ENCODE results near the gene WNT6.
"Not testable (repeated sequence)": the region's sequence is repeated elsewhere in the genome, so short reads cannot be mapped to it uniquely, and the experiment has no call there.

Gene WNT6

DNA sequence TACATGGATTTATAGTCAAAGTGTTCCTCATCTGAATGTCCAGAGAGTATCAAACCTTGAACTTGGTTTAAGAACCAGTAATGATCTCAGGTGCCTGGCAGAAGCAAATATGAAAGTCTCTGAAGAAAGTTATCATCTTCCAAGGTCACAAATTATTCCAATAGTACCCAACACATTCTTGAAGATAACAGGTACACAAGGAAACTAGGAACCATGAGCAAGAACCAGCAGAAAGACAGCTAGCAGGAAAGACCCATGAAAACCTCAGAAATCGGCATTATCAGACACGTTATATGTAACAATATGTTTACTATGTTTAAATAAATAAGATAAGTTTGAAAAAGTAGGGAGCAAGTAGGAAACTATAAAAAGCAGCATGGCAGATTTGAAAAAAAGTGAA is 22.1 kb upstream of the WNT6 start:
- DNase-seq (ENCODE audit: insufficient read length, low spot score) (no peak), FAIRE-seq (no peak)
- TF ChIP-seq TAF1 (IDR thresholded peaks at IDR 0.05; ENCODE audit: low read depth, low read length) (no peak), SPI1 (IDR thresholded peaks at IDR 0.05; ENCODE audit: low read depth, low read length) (no peak), PAX5 (IDR thresholded peaks at IDR 0.05; ENCODE audit: insufficient read depth, low read length, severe bottlenecking) (no peak), POU2F2 (IDR thresholded peaks at IDR 0.05; ENCODE audit: low read depth, low read length) (no peak), POLR2AphosphoS5 (IDR thresholded peaks at IDR 0.05; ENCODE audit: low read depth, low read length) (no peak), POLR2A (IDR thresholded peaks at IDR 0.05; ENCODE audit: low read depth, low read length) (no peak)

- DNase-seq (ENCODE audit: insufficient read length, low spot score) (no peak), FAIRE-seq (no peak)
- no peak for TF ChIP-seq PAX5 (IDR thresholded peaks at IDR 0.05; ENCODE audit: insufficient read depth, low read length, severe bottlenecking)
- TF ChIP-seq POLR2AphosphoS5 (IDR thresholded peaks at IDR 0.05; ENCODE audit: low read depth, low read length), result no peak
- TF ChIP-seq SPI1 (IDR thresholded peaks at IDR 0.05; ENCODE audit: low read depth, low read length), result no peak
- TF ChIP-seq POU2F2 (IDR thresholded peaks at IDR 0.05; ENCODE audit: low read depth, low read length), result no peak
- TF ChIP-seq POLR2A (IDR thresholded peaks at IDR 0.05; ENCODE audit: low read depth, low read length), result no peak
- TF ChIP-seq TAF1 (IDR thresholded peaks at IDR 0.05; ENCODE audit: low read depth, low read length), result no peak
These were observed 20.2 kb upstream of the WNT6 start for GRCh38 chr2:218839430-218839829.

GRCh38 chr2:218839888-218840287 is 19.7 kb upstream of the WNT6 start:
- FAIRE-seq, result no peak
- TF ChIP-seq POLR2AphosphoS5 (IDR thresholded peaks at IDR 0.05; ENCODE audit: low read depth, low read length), result no peak
- no peak for DNase-seq (ENCODE audit: insufficient read length, low spot score)

GRCh38 chr2:218844334-218844733 is 15.3 kb upstream of the WNT6 start:
- not testable (repeated sequence) for FAIRE-seq; DNase-seq (ENCODE audit: insufficient read length, low spot score)

GRCh38 chr2:218846963-218847362 is 12.6 kb upstream of the WNT6 start:
- not testable (repeated sequence) for DNase-seq (ENCODE audit: insufficient read length, low spot score); FAIRE-seq

DNA sequence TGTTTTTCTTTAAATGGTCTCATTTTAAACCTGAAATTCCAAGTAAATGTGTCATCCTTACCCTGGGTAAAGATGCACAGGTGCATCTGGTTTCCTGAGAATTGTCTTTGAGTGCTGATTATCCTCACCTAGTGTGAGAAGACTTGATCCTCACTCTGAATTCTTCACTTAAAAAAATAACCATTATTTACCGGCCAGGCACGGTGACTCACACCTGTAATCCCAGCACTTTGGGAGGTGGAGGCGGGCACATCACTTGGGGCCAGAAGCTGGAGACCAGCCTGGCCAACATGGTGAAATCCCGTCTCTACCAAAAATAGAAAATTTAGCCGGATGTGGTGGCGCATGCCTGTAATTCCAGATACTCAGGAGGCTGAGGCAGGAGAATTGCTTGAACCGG is 9.9 kb upstream of the WNT6 start:
- DNase-seq (ENCODE audit: insufficient read length, low spot score), result no peak
- FAIRE-seq, result no peak
- TF ChIP-seq POLR2AphosphoS5 (IDR thresholded peaks at IDR 0.05; ENCODE audit: low read depth, low read length), result no peak
- TF ChIP-seq SPI1 (IDR thresholded peaks at IDR 0.05; ENCODE audit: low read depth, low read length), result no peak
- no peak for TF ChIP-seq POLR2A (IDR thresholded peaks at IDR 0.05; ENCODE audit: low read depth, low read length)
- no peak for TF ChIP-seq POU2F2 (IDR thresholded peaks at IDR 0.05; ENCODE audit: low read depth, low read length)
- no peak for TF ChIP-seq TAF1 (IDR thresholded peaks at IDR 0.05; ENCODE audit: low read depth, low read length)
- TF ChIP-seq PAX5 (IDR thresholded peaks at IDR 0.05; ENCODE audit: insufficient read depth, low read length, severe bottlenecking), result no peak

DNA sequence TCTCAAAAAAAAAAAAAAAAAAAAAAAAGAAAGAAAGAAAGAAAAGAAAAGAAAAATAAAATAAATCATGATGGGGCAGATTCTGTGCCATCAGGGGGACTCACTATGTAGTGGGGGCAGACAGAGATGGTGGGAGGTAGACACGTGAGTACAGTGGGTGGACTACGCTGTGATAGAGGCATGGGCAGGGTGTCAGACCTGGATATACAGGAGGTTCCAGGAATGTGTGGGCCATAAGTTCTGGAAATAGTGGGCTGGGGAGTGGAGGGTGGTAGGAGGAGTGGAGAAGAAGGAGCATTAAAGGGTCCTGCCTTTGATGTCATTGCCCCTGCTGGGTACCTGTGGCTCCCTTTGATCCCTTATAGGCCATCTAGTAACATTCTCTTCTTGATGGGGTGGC is 8.8 kb upstream of the WNT6 start:
- DNase-seq (ENCODE audit: insufficient read length, low spot score) (no peak), FAIRE-seq (no peak)
- no peak for TF ChIP-seq POLR2AphosphoS5 (IDR thresholded peaks at IDR 0.05; ENCODE audit: low read depth, low read length)
- no peak for TF ChIP-seq PAX5 (IDR thresholded peaks at IDR 0.05; ENCODE audit: insufficient read depth, low read length, severe bottlenecking)
- no peak for TF ChIP-seq TAF1 (IDR thresholded peaks at IDR 0.05; ENCODE audit: low read depth, low read length)
- TF ChIP-seq SPI1 (IDR thresholded peaks at IDR 0.05; ENCODE audit: low read depth, low read length), result no peak
- TF ChIP-seq POU2F2 (IDR thresholded peaks at IDR 0.05; ENCODE audit: low read depth, low read length), result no peak
- no peak for TF ChIP-seq POLR2A (IDR thresholded peaks at IDR 0.05; ENCODE audit: low read depth, low read length)

GRCh38 chr2:218851286-218851685 is 8.3 kb upstream of the WNT6 start:
- DNase-seq (ENCODE audit: insufficient read length, low spot score) (no peak), FAIRE-seq (no peak)
- no peak for TF ChIP-seq POLR2AphosphoS5 (IDR thresholded peaks at IDR 0.05; ENCODE audit: low read depth, low read length)
- TF ChIP-seq TAF1 (IDR thresholded peaks at IDR 0.05; ENCODE audit: low read depth, low read length), result no peak
- TF ChIP-seq SPI1 (IDR thresholded peaks at IDR 0.05; ENCODE audit: low read depth, low read length), result no peak
- TF ChIP-seq POLR2A (IDR thresholded peaks at IDR 0.05; ENCODE audit: low read depth, low read length), result no peak
- TF ChIP-seq POU2F2 (IDR thresholded peaks at IDR 0.05; ENCODE audit: low read depth, low read length), result no peak
- no peak for TF ChIP-seq PAX5 (IDR thresholded peaks at IDR 0.05; ENCODE audit: insufficient read depth, low read length, severe bottlenecking)

GRCh38 chr2:218852911-218853667 is 6.5 kb upstream of the WNT6 start:
- FAIRE-seq, result peak; percentile 78
- DNase-seq (ENCODE audit: insufficient read length, low spot score), result no peak
- no peak for TF ChIP-seq POLR2AphosphoS5 (IDR thresholded peaks at IDR 0.05; ENCODE audit: low read depth, low read length)
- no peak for TF ChIP-seq PAX5 (IDR thresholded peaks at IDR 0.05; ENCODE audit: insufficient read depth, low read length, severe bottlenecking)
- TF ChIP-seq POLR2A (IDR thresholded peaks at IDR 0.05; ENCODE audit: low read depth, low read length), result no peak
- no peak for TF ChIP-seq SPI1 (IDR thresholded peaks at IDR 0.05; ENCODE audit: low read depth, low read length)
- TF ChIP-seq TAF1 (IDR thresholded peaks at IDR 0.05; ENCODE audit: low read depth, low read length), result no peak
- no peak for TF ChIP-seq POU2F2 (IDR thresholded peaks at IDR 0.05; ENCODE audit: low read depth, low read length)

- no peak for FAIRE-seq
- TF ChIP-seq POU2F2 (IDR thresholded peaks at IDR 0.05; ENCODE audit: low read depth, low read length) (no peak), TAF1 (IDR thresholded peaks at IDR 0.05; ENCODE audit: low read depth, low read length) (no peak), PAX5 (IDR thresholded peaks at IDR 0.05; ENCODE audit: insufficient read depth, low read length, severe bottlenecking) (no peak)
- DNase-seq (ENCODE audit: insufficient read length, low spot score), result no peak
These were observed 5.8 kb upstream of the WNT6 start for GRCh38 chr2:218853766-218854165.

DNA sequence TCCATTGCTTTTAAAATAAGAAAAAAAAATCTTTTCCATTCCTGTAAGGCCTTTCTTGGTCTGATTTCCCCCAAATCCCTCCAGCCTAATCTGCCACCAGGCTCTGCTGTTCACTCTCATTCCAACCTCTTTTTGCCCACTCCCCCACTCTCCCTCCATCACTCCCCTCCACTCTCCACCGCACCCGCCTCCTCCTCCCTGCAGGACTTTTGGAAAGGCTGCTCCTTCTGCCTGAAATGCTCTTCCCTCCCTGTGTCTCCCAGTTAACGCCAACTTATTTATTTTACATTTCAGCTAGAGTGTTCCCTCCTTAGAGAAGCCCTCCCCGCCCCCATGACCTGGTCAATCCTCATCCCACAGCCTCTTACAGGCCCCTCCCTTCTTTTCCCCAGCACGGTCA is 4.7 kb upstream of the WNT6 start:
- DNase-seq (ENCODE audit: insufficient read length, low spot score) (no peak), FAIRE-seq (no peak)
- TF ChIP-seq SPI1 (IDR thresholded peaks at IDR 0.05; ENCODE audit: low read depth, low read length) (no peak), TAF1 (IDR thresholded peaks at IDR 0.05; ENCODE audit: low read depth, low read length) (no peak), POU2F2 (IDR thresholded peaks at IDR 0.05; ENCODE audit: low read depth, low read length) (no peak), POLR2A (IDR thresholded peaks at IDR 0.05; ENCODE audit: low read depth, low read length) (no peak), POLR2AphosphoS5 (IDR thresholded peaks at IDR 0.05; ENCODE audit: low read depth, low read length) (no peak), PAX5 (IDR thresholded peaks at IDR 0.05; ENCODE audit: insufficient read depth, low read length, severe bottlenecking) (no peak)
